Fibroblast of lung (primary cell): ENCODE data around the gene TICRR.

Experiments used
- EZH2 ChIP-seq: IDR thresholded peaks from 2 replicates; pipeline ENCODE4 v1.5.1; 2012; ENCODE audit warnings: low read length, control low read depth, mild to moderate bottlenecking; ENCODE audit errors: missing control alignments
- TF ChIP-seq, protein P1 (sequence below), 2 donors: IDR thresholded peaks in 1 of 2; conservative IDR thresholded peaks in 1 of 2; 1 replicate in 1 of 2; 2 replicates in 1 of 2; pipeline ENCODE4 v1.5.1; 2011 to 2012; ENCODE audit warnings: low read length in 2 of 2, control low read depth in 1 of 2, inconsistent platforms in 1 of 2, low read depth in 1 of 2, mild to moderate bottlenecking in 1 of 2

DNA sequence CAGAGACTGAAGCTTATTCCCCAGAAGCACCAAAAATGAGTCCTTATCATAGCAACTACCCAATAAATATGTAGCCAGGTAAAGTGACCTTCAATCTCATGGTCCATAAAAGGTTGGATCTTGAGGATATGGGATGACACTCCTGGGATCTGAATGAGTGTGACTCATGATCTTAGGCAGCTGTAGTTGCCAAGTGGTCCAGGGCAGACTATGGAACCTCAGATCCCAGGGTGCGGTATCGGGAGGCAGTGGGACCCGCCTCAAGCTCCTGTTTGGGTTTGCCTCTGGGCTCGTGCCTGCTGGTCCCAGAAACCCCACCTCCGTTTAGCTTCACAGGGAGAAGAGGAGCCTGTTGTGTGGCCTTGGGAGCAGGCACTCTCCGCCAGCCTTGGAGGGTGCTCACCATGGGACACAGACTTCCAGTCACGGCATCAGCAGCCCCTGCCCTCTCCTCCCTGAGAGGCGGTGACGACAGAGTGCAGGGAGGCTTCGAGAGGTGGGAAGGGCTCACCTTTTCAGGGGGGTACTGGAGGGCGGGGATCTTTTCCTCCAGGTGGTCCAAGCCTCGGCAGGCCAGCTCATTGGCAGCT, 95.8 kb downstream of the TICRR start:
- no peak for TF ChIP-seq EZH2
- TF ChIP-seq, protein P1, sequence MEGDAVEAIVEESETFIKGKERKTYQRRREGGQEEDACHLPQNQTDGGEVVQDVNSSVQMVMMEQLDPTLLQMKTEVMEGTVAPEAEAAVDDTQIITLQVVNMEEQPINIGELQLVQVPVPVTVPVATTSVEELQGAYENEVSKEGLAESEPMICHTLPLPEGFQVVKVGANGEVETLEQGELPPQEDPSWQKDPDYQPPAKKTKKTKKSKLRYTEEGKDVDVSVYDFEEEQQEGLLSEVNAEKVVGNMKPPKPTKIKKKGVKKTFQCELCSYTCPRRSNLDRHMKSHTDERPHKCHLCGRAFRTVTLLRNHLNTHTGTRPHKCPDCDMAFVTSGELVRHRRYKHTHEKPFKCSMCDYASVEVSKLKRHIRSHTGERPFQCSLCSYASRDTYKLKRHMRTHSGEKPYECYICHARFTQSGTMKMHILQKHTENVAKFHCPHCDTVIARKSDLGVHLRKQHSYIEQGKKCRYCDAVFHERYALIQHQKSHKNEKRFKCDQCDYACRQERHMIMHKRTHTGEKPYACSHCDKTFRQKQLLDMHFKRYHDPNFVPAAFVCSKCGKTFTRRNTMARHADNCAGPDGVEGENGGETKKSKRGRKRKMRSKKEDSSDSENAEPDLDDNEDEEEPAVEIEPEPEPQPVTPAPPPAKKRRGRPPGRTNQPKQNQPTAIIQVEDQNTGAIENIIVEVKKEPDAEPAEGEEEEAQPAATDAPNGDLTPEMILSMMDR (conservative IDR thresholded peaks at IDR 0.05 in 1 of 2, IDR thresholded peaks at IDR 0.05 in 1 of 2; ENCODE audit: low read depth in 1 of 2, low read length in 2 of 2), result no peak
